B cell (primary cell): ENCODE measurements around the gene DPH7.

Experiments used
- CTCF ChIP-seq: fragments of 200-600 bp; IDR thresholded peaks from one replicate; pipeline ENCODE4 v1.8.0; 2022; ENCODE audit warnings: antibody characterized with exemption, mild to moderate bottlenecking
- EZH2 ChIP-seq: IDR thresholded peaks from 2 replicates; pipeline ENCODE4 v1.6.1; 2012; ENCODE audit warnings: borderline replicate concordance, low read depth, mild to moderate bottlenecking, moderate library complexity, low read length; ENCODE audit not compliant: insufficient read depth, poor library complexity, severe bottlenecking

DNA sequence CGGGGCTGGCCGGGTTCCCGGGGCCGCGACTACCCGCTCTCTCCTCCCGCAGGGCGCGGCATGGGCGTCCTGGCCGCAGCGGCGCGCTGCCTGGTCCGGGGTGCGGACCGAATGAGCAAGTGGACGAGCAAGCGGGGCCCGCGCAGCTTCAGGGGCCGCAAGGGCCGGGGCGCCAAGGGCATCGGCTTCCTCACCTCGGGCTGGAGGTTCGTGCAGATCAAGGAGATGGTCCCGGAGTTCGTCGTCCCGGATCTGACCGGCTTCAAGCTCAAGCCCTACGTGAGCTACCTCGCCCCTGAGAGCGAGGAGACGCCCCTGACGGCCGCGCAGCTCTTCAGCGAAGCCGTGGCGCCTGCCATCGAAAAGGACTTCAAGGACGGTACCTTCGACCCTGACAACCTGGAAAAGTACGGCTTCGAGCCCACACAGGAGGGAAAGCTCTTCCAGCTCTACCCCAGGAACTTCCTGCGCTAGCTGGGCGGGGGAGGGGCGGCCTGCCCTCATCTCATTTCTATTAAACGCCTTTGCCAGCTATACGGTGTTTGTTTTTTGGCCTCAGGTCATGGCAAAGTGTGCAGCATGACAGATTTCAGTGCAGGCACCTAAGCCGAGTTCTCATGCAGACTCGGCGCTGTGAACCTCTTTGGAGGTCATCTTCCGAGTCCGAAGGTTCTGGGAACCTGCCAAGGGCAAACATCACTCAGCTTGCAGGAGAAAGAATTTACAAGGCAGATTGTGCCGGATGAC is 26.5 kb downstream of the DPH7 start:
- TF ChIP-seq CTCF (no peak), EZH2 (no peak)
